Heart right ventricle (tissue), 16 donors: Measurements from ENCODE around the gene DEPDC7. TPM values are rescaled to one million over a fixed set of nuclear protein-coding genes. Genes with fewer than 3 reads are reported as not detected.

Experiments
- ATAC-seq, 8 donors: fragments of 200-7000 bp; cut with Tn5 transposase; one replicate each; pipeline ENCODE4 v1.9.1; 2020; ENCODE audit warnings: mild to moderate bottlenecking in 8 of 8, moderate library complexity in 8 of 8, moderate number of reproducible peaks in 1 of 8
- DNase-seq, 2 donors: peaks; one replicate each; pipeline ENCODE4 v3.0.0-alpha.2; 2020
- H3K27ac ChIP-seq, 10 donors: fragments of 200-600 bp; sonication (generic) in 2 of 10; one replicate each; pipeline versions ENCODE4 v1.5.0 to v1.8.0; 2020 to 2022; ENCODE audit warnings: mild to moderate bottlenecking in 3 of 10
- H3K27me3 ChIP-seq, 7 donors: fragments of 200-600 bp; one replicate each; pipeline ENCODE4 v1.8.0; 2021 to 2022; ENCODE audit warnings: mild to moderate bottlenecking in 2 of 7
- H3K36me3 ChIP-seq, 9 donors: fragments of 200-600 bp; sonication (generic) in 1 of 9; one replicate each; pipeline versions ENCODE4 v1.5.0 to v1.8.0; 2020 to 2022; ENCODE audit warnings: mild to moderate bottlenecking in 2 of 9
- H3K4me1 ChIP-seq, 9 donors: fragments of 200-600 bp; sonication (generic) in 1 of 9; one replicate each; pipeline versions ENCODE4 v1.5.0 to v1.8.0; 2020 to 2022; ENCODE audit warnings: mild to moderate bottlenecking in 4 of 9
- H3K4me3 ChIP-seq, 10 donors: fragments of 200-600 bp; sonication (generic) in 2 of 10; one replicate each; pipeline versions ENCODE4 v1.5.0 to v1.8.0; 2020 to 2022; ENCODE audit warnings: mild to moderate bottlenecking in 7 of 10, moderate library complexity in 2 of 10
- H3K9me3 ChIP-seq, 11 donors: fragments of 200-600 bp in 10 of 11; sonication (generic) in 2 of 11; one replicate each; pipeline versions ENCODE4 v1.5.0 to v1.8.0; 2013 to 2022; ENCODE audit warnings: mild to moderate bottlenecking in 2 of 11, control low read depth in 1 of 11, moderate library complexity in 1 of 11
- WGBS, 2 donors: extraction: QIAGEN DNeasy Blood & Tissue Kit; methylation state at CpG; one replicate each; pipeline ENCODE4 v1.1.7; 2013; ENCODE audit warnings: inconsistent platforms in 1 of 2; 5-methylcytosine and 5-hydroxymethylcytosine counted together
- intact Hi-C, 10 donors: fragments of 100-400 bp; cut with DNase I; formaldehyde crosslinking; loops; one replicate each; pipeline versions ENCODE4 v1.11.1 to v1.14.2; 2022
- polyA plus RNA-seq, 2 donors: library from polyadenylated mRNA; stranded (reverse); fragments of 200-250 nt; gene quantifications; one replicate each; pipeline ENCODE4 v1.2.3, GENCODE V29; 2013
- total RNA-seq, 10 donors: library from RNA; stranded (reverse); fragmentation: NEBNext Ultra II Directional in 3 of 10; extraction: Animal tissue kit (Norgen Biotek cat#: 25700) in 3 of 10; gene quantifications; one replicate each; pipeline versions ENCODE4 v1.2.1 to v1.2.4, GENCODE V29; 2021 to 2023
- TF ChIP-seq, protein P1 (sequence below), 9 donors: fragments of 200-600 bp; sonication (generic) in 2 of 9; IDR thresholded peaks; one replicate each; pipeline versions ENCODE4 v1.5.0 to v1.8.0; 2021 to 2022; ENCODE audit warnings: antibody characterized with exemption in 9 of 9, mild to moderate bottlenecking in 5 of 9, moderate library complexity in 1 of 9
- donor health status: Arrhythmogenic right ventricular cardiomyopathy.
- donor health status: ischemic (EF 13 %, LVEDD 7.1; RV severe dilation, severe dysfunction).
- donor health status: healthy with polysubstance abuse.
- donor health status: DM: no; HTN: yes; CAD: no.
- donor health status: DM: no; HTN: no; CAD: no.
- donor health status: ischemic (EF 25% LVEDD 6.9; RV normal size, moderate dysfunction).
- donor health status: ischemic (EF 25% LVEDD 5.7; RV mildly dilated, moderate dysfunction).
- donor health status: healthy.
- donor health status: DM: yes; HTN: yes; CAD: no.
- donor health status: Ischemic cardiomyopathy.
- donor health status: ischemic (EF 35%, LVEDD 5.7; RV mildly dilated, moderate dysfunction).
- donor health status: nonischemic (EF 11% LVEDD 7.7; RV severe dilation, severe dysfunction).
- donor health status: DM: yes; HTN: yes; CAD: no.
- donor health status: PGD.
- donor health status: ischemic (EF 29% LVEDD 5.4; RV normal size, mild dysfunction).
- donor health status: nonischemic (EF 23%, LVEDD 6.1; RV moderate dilation, normal function).

DEPDC7 gene
- total and polyA plus RNA-seq, 12 donors: 0.17 to 1.5 (median 0.31) TPM; not detected in 4

DNA sequence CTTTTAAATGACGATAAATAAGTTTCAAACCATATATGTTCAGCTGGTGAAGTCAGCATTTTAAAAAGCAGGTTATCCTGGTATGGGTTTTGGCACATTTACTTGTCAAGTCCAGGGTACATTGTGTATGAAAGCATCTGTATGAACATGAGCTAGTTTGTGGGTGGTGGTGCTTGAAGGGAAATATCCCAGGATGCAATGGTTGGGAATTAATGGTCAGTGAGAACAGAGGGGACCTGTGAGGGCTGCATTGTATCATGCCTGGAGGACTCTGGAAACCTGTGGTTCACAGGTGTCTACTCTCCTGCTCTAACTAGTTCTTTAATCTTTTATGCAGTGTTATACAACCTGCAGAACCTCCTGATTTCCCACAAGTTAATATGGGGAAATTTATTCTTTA, 5.8 kb downstream of the DEPDC7 start:
- ATAC-seq (no peak), DNase-seq (no peak)
- intact Hi-C loops: no loop called here
- Histone ChIP-seq H3K27ac (no peak overlapping the region), H3K9me3 (no peaks in the 10 kb centered on the region), H3K36me3 (no peaks in the 10 kb centered on the region), H3K4me3 (no peak overlapping the region), H3K27me3 (peaks cover 0 to 40% (median 24%) of the 10 kb centered on the region in 7 donors), H3K4me1 (peaks cover 0 to 6% (median under 1%) of the 10 kb centered on the region in 9 donors)
- TF ChIP-seq, protein P1, sequence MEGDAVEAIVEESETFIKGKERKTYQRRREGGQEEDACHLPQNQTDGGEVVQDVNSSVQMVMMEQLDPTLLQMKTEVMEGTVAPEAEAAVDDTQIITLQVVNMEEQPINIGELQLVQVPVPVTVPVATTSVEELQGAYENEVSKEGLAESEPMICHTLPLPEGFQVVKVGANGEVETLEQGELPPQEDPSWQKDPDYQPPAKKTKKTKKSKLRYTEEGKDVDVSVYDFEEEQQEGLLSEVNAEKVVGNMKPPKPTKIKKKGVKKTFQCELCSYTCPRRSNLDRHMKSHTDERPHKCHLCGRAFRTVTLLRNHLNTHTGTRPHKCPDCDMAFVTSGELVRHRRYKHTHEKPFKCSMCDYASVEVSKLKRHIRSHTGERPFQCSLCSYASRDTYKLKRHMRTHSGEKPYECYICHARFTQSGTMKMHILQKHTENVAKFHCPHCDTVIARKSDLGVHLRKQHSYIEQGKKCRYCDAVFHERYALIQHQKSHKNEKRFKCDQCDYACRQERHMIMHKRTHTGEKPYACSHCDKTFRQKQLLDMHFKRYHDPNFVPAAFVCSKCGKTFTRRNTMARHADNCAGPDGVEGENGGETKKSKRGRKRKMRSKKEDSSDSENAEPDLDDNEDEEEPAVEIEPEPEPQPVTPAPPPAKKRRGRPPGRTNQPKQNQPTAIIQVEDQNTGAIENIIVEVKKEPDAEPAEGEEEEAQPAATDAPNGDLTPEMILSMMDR (IDR thresholded peaks at IDR 0.05): no peak
- WGBS, 2 donors: 96 to 98% methylated on average over 1 of the region's 1 CpG

- DNase-seq: no peak
- H3K27me3 ChIP-seq: peaks cover 0 to 37% (median 19%) of the 10 kb centered on the region in 7 donors
- H3K36me3 ChIP-seq: no peaks in the 10 kb centered on the region
- H3K4me3 ChIP-seq: no peak overlapping the region
- ATAC-seq: no peak
- TF ChIP-seq, protein P1 (IDR thresholded peaks at IDR 0.05): no peak
- H3K4me1 ChIP-seq: peaks cover 0 to 1% (median 0%) of the 10 kb centered on the region in 9 donors
- intact Hi-C loops: no loop called here
- 96 to 98% methylated on average over 1 of the region's 1 CpG for WGBS, 2 donors
- no peak overlapping the region for H3K27ac ChIP-seq
- H3K9me3 ChIP-seq: no peaks in the 10 kb centered on the region
Measured at GRCh38 chr11:33021937-33022336, 6.3 kb downstream of the DEPDC7 start.

DNA sequence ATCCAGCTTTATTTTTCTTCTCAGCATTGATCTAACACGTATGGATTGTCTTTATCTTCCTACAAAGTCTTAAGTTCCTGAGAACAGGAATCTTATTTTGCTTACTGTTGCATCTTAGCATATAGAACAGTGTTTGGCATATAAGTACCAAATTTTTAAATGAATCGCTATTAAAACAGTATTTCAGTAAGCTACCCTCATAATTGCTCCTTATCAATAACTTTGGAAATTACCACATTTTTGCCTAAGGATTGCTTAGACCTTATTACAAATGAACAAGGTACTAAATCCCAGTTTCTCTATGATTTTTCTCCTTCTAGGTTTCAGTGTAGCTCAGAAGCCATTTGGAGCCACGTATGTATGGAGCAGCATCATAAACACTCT, 9.7 kb downstream of the DEPDC7 start:
- Histone ChIP-seq H3K27ac (no peak overlapping the region), H3K4me1 (no peaks in the 10 kb centered on the region), H3K36me3 (no peaks in the 10 kb centered on the region), H3K27me3 (peaks cover 0 to 11% (median 0%) of the 10 kb centered on the region in 7 donors), H3K4me3 (no peak overlapping the region), H3K9me3 (no peaks in the 10 kb centered on the region)
- ATAC-seq (no peak), DNase-seq (no peak)
- TF ChIP-seq, protein P1 (IDR thresholded peaks at IDR 0.05): no peak
- 88 to 89% methylated on average over 3 of the region's 3 CpGs for WGBS, 2 donors
- intact Hi-C loops: no loop called here

DNA sequence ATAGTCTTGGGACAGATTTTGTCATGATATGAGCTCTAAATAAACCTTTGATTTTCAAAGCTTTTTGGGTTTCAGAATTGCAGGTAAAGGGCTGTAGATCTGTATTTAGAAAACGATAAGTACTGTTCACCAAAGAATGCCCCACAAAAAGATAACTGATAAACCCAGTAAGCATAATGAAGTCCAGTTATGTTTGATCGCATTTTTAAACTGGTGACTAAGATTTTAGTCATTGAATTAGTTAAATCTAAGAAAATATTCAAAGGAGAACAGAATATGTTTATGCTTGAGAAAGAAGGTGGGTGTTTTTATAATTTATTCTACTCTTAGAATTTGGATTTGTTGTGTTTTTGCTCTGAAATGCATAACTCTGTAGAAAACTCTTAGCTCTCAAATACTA, 11.6 kb downstream of the DEPDC7 start:
- 89% methylated on average over 2 of the region's 2 CpGs for WGBS, 2 donors
- TF ChIP-seq, protein P1 (IDR thresholded peaks at IDR 0.05): no peak
- Histone ChIP-seq H3K27me3 (peaks cover 0 to 4% (median 0%) of the 10 kb centered on the region in 7 donors), H3K9me3 (no peaks in the 10 kb centered on the region), H3K4me1 (no peaks in the 10 kb centered on the region), H3K36me3 (no peaks in the 10 kb centered on the region), H3K27ac (no peak overlapping the region), H3K4me3 (no peak overlapping the region)
- intact Hi-C loops: no loop called here
- DNase-seq (no peak), ATAC-seq (no peak)
